ENCODE results near the gene PRAF2.

DNA sequence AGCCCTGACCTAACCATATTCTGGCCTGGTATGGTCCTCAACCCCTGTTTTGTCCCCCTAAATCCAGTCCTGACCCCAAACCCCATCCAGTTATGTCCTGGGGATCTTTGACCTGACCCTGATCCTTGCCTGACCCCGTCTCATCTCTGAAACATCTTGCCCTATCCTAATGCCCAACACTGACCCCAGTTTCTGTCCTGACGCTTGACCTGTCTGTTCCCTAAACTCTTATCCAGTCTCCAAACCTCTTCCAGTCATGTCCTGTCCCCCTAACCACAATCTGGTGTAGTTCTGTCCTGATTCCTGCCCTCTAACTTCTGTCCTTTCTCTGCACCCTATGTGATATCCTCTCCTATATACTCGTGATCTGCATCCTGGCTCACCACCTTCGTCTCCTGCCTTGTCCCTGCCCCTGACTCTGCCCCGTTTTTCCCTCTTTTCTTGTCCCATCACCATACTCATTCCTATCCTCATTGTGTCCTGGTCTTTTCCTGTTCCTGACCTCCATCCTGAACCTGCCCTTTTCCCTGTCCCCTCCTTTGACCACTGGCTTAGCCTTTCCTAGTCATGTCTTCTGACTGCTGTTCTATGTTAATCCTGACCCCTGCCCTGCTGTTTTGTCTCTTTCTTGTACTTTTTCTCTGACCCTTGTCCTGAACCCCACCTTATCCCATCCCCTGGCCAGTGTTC is 19.6 kb downstream of the PRAF2 start:
- TF ChIP-seq ARHGAP35 (IDR thresholded peaks at IDR 0.05; ENCODE audit: partially characterized antibody) (no peak), ZBTB7A (IDR thresholded peaks at IDR 0.05; ENCODE audit: borderline replicate concordance, control insufficient read depth, low read depth, low read length) (no peak), RBBP5 (IDR thresholded peaks at IDR 0.05; ENCODE audit: borderline replicate concordance, insufficient read depth, low read length, poor library complexity, severe bottlenecking) (no peak), SMAD3 (CRISPR knock-in tag; conservative IDR thresholded peaks at IDR 0.05) (no peak), BRD4 (IDR thresholded peaks at IDR 0.05) (no peak)
- TF ChIP-seq, protein P1, sequence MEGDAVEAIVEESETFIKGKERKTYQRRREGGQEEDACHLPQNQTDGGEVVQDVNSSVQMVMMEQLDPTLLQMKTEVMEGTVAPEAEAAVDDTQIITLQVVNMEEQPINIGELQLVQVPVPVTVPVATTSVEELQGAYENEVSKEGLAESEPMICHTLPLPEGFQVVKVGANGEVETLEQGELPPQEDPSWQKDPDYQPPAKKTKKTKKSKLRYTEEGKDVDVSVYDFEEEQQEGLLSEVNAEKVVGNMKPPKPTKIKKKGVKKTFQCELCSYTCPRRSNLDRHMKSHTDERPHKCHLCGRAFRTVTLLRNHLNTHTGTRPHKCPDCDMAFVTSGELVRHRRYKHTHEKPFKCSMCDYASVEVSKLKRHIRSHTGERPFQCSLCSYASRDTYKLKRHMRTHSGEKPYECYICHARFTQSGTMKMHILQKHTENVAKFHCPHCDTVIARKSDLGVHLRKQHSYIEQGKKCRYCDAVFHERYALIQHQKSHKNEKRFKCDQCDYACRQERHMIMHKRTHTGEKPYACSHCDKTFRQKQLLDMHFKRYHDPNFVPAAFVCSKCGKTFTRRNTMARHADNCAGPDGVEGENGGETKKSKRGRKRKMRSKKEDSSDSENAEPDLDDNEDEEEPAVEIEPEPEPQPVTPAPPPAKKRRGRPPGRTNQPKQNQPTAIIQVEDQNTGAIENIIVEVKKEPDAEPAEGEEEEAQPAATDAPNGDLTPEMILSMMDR (IDR thresholded peaks at IDR 0.05 in 2 of 3, conservative IDR thresholded peaks at IDR 0.05 in 1 of 3; ENCODE audit: insufficient read depth in 2 of 3, low read depth in 1 of 3, low read length in 3 of 3): no peak
